GM21390 (cell line): ENCODE data around the gene GPC6.
"Not testable (repeated sequence)": the region's sequence is repeated elsewhere in the genome, so short reads cannot be mapped to it uniquely, and the experiment has no call there.

Experiments used
- ATAC-seq: cut with Tn5 transposase; IDR thresholded peaks from one replicate; pipeline ENCODE4 v1.9.1; 2021; ENCODE audit not compliant: unreplicated experiment

The GPC6 gene

DNA sequence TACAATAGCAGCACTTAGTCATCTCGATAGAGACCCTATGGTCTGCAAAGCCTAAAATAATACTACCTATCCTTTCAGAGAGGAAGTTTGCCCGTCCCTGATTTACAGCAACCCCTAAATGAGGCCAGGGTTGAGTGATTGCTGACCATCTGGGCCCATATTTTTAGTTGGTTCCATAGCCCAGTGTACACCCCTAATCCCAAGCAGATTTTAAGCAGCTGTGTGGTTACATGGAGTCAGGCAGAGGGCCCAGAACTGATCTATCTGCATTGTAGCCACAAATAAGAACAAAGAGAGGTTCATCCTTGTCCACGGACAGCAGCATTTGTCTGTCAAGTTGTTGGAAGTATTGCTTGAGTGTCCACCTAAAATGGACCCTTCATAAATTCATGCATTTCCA is 1104.7 kb downstream of the GPC6 start:
- no peak for ATAC-seq

GRCh38 chr13:94332359-94333096 is 1105.9 kb downstream of the GPC6 start:
- ATAC-seq = no peak

- ATAC-seq = no peak
Observed at GRCh38 chr13:94333131-94333820, 1106.7 kb downstream of the GPC6 start.

GRCh38 chr13:94335761-94336526 is 1109.3 kb downstream of the GPC6 start:
- no peak for ATAC-seq

GRCh38 chr13:94339116-94339687 is 1112.6 kb downstream of the GPC6 start:
- ATAC-seq = no peak

GRCh38 chr13:94342436-94343242 is 1116.0 kb downstream of the GPC6 start:
- ATAC-seq = no peak

DNA sequence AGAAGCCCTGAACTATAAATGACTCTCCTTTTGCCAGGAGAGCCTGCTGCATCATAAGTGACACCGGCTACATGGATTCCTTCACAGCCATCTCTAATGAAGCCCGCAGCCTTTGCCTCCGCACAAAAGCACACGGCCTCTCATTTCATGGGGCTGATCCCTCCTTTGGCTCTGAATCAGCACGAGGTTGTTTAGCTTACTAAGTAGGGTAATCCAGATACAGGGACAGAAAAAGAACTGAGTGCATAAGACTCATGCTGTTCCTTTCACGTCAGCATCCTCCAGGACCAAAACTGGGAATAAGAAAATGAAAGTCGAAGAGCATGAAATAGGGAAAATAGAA is 1116.6 kb downstream of the GPC6 start:
- no peak for ATAC-seq

DNA sequence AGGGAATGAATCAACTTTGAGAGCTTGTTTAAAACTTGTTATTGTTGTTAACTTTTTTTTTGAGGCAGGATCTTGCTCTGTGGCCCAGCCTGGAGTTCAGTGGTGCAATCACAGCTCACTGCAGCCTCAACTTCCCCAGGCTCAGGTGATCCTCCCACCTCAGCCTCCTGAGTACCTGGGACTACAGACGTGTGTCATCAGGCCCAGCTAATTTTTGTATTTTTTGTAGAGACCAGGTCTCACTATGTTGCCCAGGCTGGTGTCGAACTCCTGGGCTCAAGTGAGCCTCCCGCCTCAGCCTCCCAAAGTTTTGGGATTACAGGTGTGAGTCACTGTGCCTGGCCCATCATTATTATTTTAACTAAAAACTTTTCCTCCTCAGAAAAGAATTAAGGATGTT is 1117.1 kb downstream of the GPC6 start:
- not testable (repeated sequence) for ATAC-seq

- ATAC-seq = no peak
Observed at GRCh38 chr13:94344126-94344818, 1117.7 kb downstream of the GPC6 start.

DNA sequence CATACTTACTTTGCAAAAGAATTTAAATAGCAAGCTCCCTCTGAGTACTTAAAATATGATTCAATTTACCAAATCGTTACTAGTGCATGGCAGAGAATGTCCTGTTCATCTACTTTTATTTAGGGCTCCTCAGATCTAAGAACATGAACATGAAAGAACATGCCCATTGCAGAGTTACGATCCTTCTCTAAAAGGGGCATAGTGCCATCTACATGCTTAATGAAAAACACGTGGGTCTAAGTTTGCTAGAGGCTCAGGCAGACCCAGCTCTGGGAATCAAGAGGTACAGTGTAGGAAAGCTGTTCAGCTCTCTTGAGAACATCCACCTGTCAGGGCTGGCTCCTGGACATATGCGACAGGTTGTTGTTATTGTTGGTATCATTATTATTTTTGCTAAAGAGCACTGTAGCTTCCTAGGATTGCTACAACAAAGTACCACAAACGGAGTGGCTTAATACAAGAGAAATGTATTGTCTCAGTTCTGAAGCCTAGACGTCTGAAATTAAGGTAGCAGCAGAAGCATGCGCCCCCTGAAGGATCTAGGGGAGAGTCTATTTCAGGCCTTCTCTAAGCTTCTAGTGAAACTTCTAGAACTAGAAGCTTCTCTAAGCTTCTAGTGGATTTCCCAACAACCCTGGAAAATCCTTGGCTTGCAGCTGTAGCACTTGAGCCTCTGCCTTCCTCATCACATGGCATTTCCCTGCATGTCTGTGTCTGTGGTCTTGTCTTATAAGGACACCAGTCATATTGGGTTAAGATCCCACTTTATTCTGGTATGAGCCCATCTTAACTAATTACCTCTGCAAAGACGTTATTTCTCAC is 1119.0 kb downstream of the GPC6 start:
- ATAC-seq = no peak

- ATAC-seq = no peak
Observed at GRCh38 chr13:94346261-94347019, 1119.8 kb downstream of the GPC6 start.

- ATAC-seq = no peak
Observed at GRCh38 chr13:94351292-94351990, 1124.8 kb downstream of the GPC6 start.

GRCh38 chr13:94352057-94352456 is 1125.5 kb downstream of the GPC6 start:
- ATAC-seq = no peak

DNA sequence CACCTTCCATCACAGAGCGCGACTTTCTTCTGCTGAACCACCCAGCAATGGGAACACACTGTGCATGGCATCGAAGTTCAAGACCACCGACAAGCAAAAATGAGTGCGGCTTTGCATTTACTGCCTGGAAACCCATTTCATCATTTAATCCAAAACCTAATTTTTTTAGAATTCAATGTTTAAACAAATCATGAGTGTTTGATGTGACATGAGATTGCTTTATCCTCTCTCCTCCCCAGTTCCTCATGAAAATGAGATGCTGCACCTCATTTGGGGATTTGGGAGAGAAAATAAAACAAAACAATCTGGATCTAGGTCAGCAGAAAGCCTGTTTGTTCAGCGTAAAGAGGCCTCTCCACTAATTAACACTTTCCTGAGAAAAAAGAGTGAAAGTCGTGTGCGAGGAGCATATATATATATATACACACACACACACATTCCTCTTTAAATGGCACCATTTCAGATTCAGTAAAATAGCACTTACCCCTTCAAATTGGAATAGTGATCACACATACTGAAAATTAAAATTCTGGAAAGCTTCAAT is 1126.6 kb downstream of the GPC6 start:
- no peak for ATAC-seq

DNA sequence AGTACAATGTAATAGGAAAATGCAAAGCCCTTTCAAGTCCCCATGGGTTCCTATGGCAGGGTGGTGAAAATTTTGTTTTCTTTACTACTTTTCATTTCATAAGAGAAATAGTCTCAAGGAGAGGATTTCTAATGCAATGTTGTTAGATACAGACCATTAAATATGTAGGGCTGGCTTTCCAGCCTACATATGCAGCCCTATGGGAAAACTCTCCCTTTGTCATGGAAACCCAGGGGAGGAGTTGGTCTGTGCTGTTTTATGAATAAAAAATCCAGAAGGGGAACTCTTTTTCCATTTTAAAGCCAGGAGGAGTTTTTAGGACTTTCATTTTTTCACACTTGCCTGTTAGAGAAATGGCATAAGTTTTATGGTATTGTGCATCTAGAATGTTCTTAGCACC is 1133.3 kb downstream of the GPC6 start:
- no peak for ATAC-seq

GRCh38 chr13:94362411-94362909 is 1135.9 kb downstream of the GPC6 start:
- peak; percentile 98 for ATAC-seq

- ATAC-seq = no peak
Observed at GRCh38 chr13:94366677-94367076, 1140.1 kb downstream of the GPC6 start.
